ENCODE results near the gene KLHL8.
"Not testable (repeated sequence)": the region's sequence is repeated elsewhere in the genome, so short reads cannot be mapped to it uniquely, and the experiment has no call there.

KLHL8 gene

DNA sequence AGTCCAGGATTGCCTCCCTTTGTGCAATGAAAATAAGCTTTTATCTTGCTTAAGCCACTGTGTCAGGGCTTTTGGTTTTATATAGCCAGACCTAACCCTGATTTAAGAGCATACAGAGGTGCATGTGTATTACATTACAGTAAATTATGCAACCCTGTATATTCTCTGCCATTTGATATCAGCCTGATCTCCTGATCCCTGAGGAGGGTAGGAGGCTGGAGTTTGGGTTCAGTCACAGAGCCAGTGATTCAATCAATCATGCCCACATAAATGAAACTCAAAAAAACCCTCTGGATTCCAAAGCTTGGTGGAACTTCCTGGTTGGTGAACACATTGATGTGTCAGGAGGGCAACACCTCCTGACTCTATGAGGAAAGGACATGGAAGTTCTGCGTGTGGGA lies 7.3 kb upstream of the KLHL8 start:
- DNase-seq (ENCODE audit: low spot score) = no peak

GRCh38 chr4:87225936-87226335 lies 5.5 kb upstream of the KLHL8 start:
- DNase-seq (ENCODE audit: low spot score) = no peak

GRCh38 chr4:87224141-87224923 lies 3.9 kb upstream of the KLHL8 start:
- no peak for DNase-seq (ENCODE audit: low spot score)

DNA sequence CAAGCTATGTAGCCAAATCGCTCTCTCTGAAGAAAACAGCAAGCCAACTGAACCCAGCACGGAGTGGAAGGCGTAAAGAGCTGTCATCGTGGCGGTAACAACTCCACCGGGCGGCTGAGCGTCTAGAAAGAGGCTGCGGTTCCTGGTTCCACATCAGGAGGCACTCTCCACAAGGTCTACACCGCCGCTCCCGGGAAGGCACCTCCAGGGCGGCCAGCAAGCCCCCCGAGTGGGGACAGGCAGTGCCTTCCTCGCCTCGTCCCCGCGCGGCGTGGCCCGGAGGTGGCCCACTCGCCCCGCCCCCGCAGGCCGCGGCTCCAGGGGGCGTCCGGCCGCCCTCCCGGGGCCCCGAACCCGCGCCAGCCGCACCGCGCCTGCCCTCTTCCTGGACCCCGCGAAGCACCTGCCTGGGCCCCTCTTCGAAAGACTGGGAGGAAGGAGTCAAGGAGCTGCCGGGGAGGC lies 755 bp downstream of the KLHL8 start:
- DNase-seq (ENCODE audit: low spot score) = peak; percentile 18

DNA sequence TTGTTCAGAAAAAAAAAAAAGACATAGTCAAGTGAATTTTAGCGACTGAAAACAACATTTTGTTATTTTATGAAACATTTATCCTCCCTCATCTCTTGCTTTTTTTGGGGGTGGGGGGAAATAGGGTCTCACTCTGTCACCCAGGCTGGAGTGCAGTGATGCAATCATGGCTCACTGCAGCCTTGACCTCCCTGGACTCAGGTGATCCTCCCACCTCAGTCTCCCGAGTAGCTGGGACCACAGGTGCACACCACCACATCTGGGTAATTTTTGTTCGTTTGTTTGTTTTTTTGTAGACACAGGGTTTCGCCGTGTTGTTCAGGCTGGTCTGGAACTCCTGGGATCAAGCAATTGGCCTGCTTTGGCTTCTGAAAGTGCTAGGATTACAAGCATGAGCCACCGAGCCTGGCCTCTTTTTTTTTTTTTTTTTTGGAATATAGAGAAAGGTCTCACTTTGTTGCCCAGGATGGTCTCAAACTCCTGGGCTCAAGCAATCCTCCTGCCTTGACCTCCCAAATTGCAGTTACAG lies 3.1 kb downstream of the KLHL8 start:
- not testable (repeated sequence) for DNase-seq (ENCODE audit: low spot score)

DNA sequence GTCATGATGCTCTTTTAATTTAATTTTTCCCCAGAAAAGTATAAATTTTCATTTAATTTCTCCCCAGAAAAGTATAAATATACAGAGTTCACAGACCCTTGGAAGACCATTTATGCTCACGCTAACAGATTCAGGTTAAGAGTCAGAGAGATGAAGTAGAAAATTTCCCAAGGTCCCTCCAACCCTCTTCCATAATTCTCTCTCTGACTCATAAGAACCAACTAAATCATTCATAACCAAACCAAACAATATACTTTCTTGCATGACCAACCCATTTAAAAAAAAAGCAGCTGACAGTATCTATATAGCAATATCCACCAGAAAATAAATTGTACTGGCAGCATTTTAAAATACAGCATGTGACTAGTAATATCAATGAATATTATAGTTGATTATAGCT lies 3.9 kb downstream of the KLHL8 start:
- DNase-seq (ENCODE audit: low spot score) = no peak

DNA sequence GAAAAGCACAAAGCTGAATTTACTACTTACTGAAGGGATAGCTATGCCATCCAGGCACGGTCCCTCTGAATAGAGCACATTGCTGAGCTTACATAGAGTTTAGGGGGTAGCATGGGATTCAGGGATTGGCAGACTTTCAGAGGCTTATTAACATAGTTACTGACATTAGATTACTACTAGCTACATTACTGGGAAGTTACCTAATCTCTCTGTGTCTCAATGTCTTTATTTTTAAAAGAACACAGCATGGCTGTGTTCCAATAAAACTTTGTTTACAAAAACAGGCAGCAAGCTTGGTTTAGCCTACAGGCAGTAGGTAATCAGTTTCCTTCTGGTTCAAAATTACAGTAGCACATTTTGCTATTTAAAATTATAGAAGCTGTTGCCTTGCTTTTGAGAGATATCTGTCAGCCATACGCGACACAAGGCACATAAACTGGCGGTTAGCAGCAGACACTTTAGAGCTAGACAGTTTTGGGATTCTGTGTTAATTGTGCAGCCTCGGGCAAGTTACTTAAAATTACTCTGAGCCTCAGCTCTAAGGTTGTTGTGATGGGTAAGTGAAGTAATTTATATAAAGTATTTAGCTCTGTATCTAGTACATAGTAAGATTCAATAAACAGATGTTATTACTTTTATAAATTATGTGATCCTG lies 6.9 kb downstream of the KLHL8 start:
- DNase-seq (ENCODE audit: low spot score) = no peak

- DNase-seq (ENCODE audit: low spot score) = no peak
Measured at GRCh38 chr4:87211249-87211952, 9.0 kb downstream of the KLHL8 start.

DNA sequence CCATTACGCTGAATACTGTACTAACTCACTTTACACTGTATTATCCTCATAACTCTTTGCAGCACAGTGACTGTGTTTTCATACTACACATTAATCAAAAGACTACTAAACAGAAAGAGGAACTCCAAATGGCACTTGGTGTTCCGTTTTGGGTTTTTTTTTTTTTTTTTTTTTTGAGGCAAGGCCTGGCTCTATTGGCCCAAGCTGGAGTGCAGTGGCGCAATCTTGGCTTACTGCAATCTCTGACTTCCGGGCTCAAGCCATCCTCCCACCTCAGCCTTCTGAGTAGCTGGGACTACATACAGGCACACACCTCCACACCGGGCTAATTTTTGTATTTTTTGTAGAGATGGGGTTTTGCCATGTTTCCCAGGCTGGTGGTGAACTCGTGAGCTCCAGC lies 10.7 kb downstream of the KLHL8 start:
- DNase-seq (ENCODE audit: low spot score) = no peak

GRCh38 chr4:87209182-87209581 lies 11.2 kb downstream of the KLHL8 start:
- DNase-seq (ENCODE audit: low spot score) = no peak

- DNase-seq (ENCODE audit: low spot score) = no peak
Measured at GRCh38 chr4:87204559-87204958, 15.9 kb downstream of the KLHL8 start.

DNA sequence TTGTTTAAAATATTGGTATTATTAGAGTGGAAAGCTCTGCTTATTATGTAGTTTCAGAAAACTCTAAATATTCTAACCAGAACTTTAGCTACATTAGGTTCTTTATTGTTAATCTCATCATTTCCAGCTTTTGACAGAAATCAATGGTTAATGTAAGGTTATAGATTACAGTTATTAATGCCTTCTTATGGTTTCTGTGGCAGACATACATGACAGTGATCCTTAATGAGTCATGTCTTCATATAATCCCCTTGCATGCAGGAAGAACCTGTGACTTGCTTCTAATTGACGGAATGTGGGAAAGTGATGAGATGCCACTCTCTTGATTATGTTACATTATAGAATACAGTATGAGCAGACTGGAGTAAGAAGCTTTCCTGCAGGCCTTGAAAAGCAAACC lies 23.5 kb downstream of the KLHL8 start:
- no peak for DNase-seq (ENCODE audit: low spot score)

DNA sequence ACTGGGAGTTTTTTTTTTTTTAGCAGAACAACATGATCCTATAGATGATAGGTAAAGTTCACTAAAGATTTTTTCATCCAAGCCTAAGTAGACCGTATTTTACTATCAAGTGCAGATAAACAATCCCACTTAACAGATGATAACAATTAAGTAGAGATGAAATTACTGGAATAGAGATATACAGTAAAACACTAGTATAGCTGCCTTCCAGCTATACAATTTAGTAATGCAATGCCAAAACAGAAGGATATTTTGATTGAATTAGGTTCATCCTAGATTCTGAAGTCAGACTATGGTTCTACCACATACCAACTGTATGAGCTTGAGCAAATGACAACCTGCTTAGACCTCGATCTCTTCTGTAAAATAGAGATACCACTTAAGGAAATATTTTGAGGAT lies 24.3 kb downstream of the KLHL8 start:
- DNase-seq (ENCODE audit: low spot score) = no peak

DNA sequence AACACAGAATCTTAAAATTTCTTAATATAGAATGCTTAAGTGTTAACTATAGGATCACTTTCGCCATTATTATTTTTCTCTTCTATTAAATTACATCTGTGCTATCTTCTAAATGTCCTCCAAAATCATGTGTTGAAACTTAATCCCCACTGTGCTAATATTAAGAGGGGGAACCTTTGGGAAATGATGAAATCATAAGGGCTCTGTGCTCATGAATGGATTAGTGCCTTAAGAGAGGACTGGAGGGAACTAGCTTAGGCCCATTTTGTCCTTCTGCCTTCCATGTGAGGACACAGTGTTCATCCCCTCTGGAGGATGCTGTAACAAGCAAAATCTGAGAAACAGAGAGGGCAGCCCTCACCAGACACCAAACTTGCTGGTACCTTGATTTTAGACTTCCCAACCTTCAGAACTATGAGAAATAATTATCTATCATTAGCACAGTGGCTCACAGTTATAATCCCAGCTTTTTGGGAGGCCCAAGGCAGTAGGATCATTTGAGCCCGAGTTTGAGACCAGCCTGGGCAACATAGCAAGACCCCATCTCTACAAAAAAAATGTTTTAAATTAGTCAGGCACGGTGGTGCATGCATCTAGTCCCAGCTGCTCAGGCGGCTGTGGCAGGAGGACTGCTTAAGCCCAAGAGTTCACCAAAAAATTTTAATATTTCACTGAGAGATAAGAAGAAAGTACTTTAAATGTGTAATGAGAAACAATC lies 26.3 kb downstream of the KLHL8 start:
- no peak for DNase-seq (ENCODE audit: low spot score)

GRCh38 chr4:87192145-87192919 lies 28.1 kb downstream of the KLHL8 start:
- DNase-seq (ENCODE audit: low spot score) = no peak

DNA sequence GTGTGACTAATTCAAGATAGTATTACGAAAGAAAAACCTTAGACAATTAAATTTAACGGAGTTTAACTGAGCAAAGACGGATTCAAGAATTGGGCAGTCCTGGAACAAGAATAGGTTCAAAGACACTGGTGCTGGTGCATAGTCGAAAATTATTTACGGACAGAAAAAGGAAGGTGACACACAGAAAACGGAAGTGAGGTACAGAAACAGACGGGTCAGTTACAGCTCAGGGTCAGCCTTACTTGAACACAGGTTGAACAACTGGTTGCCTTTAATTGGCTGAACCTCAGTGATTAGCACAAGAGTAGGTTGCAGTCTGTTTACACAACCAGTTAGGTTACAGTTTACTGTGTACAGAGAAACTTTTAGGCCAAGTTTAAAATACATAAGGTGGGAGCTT lies 31.5 kb downstream of the KLHL8 start:
- no peak for DNase-seq (ENCODE audit: low spot score)

- no peak for DNase-seq (ENCODE audit: low spot score)
Measured at GRCh38 chr4:87188048-87188447, 32.4 kb downstream of the KLHL8 start.

- DNase-seq (ENCODE audit: low spot score) = no peak
Measured at GRCh38 chr4:87185146-87185870, 35.1 kb downstream of the KLHL8 start.

- no peak for DNase-seq (ENCODE audit: low spot score)
Measured at GRCh38 chr4:87180767-87181166, 39.7 kb downstream of the KLHL8 start.

- DNase-seq (ENCODE audit: low spot score) = no peak
Measured at GRCh38 chr4:87179751-87180150, 40.7 kb downstream of the KLHL8 start.

DNA sequence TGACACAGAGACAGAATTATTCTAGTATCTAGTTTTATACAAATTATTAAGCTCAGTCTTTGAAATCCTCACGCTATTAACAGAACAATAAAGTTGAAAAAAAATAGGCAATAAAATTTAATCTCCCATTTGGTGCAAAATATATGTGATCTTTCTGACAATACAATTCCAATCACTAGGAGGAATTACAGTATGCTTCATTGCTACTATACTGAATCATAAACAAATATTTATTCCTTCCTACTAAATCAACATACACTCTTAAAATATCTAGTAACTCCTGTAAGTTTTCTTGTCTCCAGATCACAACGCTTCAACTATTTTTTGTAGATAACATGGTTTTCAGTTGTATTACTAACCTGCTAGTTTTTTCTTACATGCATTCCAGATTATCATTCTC lies 45.7 kb downstream of the KLHL8 start:
- DNase-seq (ENCODE audit: low spot score) = no peak

Data from COLO829 (cell line).